HepG2 (cell line): ENCODE results near the gene PAK2. TPM values are rescaled to one million over a fixed set of nuclear protein-coding genes. Genes with fewer than 3 reads are reported as not detected.

Experiments
- ATF6 ChIP-seq: sonication (generic); formaldehyde crosslinking; conservative IDR thresholded peaks from 2 replicates; pipeline ENCODE4 v1.4.0; 2020; ENCODE audit warnings: missing genetic modification reagents
- ATF7-NPFF ChIP-seq: sonication (generic); formaldehyde crosslinking; IDR thresholded peaks from 2 replicates; pipeline ENCODE4 v1.8.1; 2023; ENCODE audit warnings: mild to moderate bottlenecking, low read depth, missing genetic modification reagents, moderate library complexity
- ERF ChIP-seq: IDR thresholded peaks from 2 replicates; pipeline ENCODE4 v1.6.1; 2018; ENCODE audit warnings: missing biosample characterization, missing genetic modification reagents
- FOXM1 ChIP-seq: sonication (generic); formaldehyde crosslinking; IDR thresholded peaks from 2 replicates; pipeline ENCODE4 v1.5.0; 2020; ENCODE audit warnings: missing genetic modification reagents
- GZF1 ChIP-seq: sonication (generic); formaldehyde crosslinking; IDR thresholded peaks from 2 replicates; pipeline ENCODE4 v1.5.1; 2020; ENCODE audit warnings: mild to moderate bottlenecking, missing genetic modification reagents
- HHEX ChIP-seq: IDR thresholded peaks from 2 replicates; pipeline ENCODE4 v1.6.1; 2016; ENCODE audit warnings: control low read depth
- KAT8 ChIP-seq: IDR thresholded peaks from 2 replicates; pipeline ENCODE4 v1.6.1; 2016; ENCODE audit warnings: missing genetic modification reagents, missing compliant biosample characterization
- MTA1 ChIP-seq: sonication (generic); formaldehyde crosslinking; IDR thresholded peaks from 2 replicates; pipeline ENCODE4 v1.4.0; 2020; ENCODE audit warnings: missing genetic modification reagents, mild to moderate bottlenecking, borderline replicate concordance
- NFE2L2 ChIP-seq: fragments of 150-350 bp; IDR thresholded peaks from 2 replicates; pipeline ENCODE4 v1.6.1; 2014; ENCODE audit warnings: low read length
- PBX3 ChIP-seq: sonication (generic); formaldehyde crosslinking; IDR thresholded peaks from 2 replicates; pipeline ENCODE4 v1.8.1; 2023; ENCODE audit warnings: missing genetic modification reagents, inconsistent platforms, borderline replicate concordance
- PCBP1 ChIP-seq: fragments of 200-400 bp; formaldehyde crosslinking; IDR thresholded peaks from 2 replicates; pipeline ENCODE4 v1.6.1; 2017; ENCODE audit warnings: mild to moderate bottlenecking, low read depth, low read length, borderline replicate concordance
- PHF20 ChIP-seq: sonication (generic); formaldehyde crosslinking; IDR thresholded peaks from 2 replicates; pipeline ENCODE4 v1.5.0; 2020; ENCODE audit warnings: mild to moderate bottlenecking, missing genetic modification reagents
- SOX13 ChIP-seq, 3 experiments: fragments of 450-650 bp in 1 of 3; sonication (generic) in 1 of 3; formaldehyde crosslinking in 1 of 3; IDR thresholded peaks in 2 of 3; conservative IDR thresholded peaks in 1 of 3; 2 replicates each; pipeline versions ENCODE4 v1.5.0 to v1.6.1; 2016 to 2020; ENCODE audit warnings: antibody characterized with exemption in 1 of 3, mild to moderate bottlenecking in 1 of 3, missing compliant biosample characterization in 1 of 3, missing genetic modification reagents in 1 of 3, moderate library complexity in 1 of 3
- SRY ChIP-seq: sonication (generic); formaldehyde crosslinking; IDR thresholded peaks from 2 replicates; pipeline ENCODE4 v1.8.0; 2022; ENCODE audit warnings: mild to moderate bottlenecking, missing genetic modification reagents
- STAT5B ChIP-seq: sonication (generic); formaldehyde crosslinking; IDR thresholded peaks from 2 replicates; pipeline ENCODE4 v1.4.0; 2020; ENCODE audit warnings: missing genetic modification reagents
- TAF1 ChIP-seq: sonication (generic); formaldehyde crosslinking; IDR thresholded peaks from 2 replicates; pipeline ENCODE4 v1.4.0; 2020; ENCODE audit warnings: missing genetic modification reagents
- ZBTB7B ChIP-seq: sonication (generic); formaldehyde crosslinking; IDR thresholded peaks from 2 replicates; pipeline ENCODE4 v1.4.0; 2020; ENCODE audit warnings: missing genetic modification reagents
- ZFP41 ChIP-seq: sonication (generic); formaldehyde crosslinking; IDR thresholded peaks from 2 replicates; pipeline ENCODE4 v1.4.0; 2020; ENCODE audit warnings: mild to moderate bottlenecking, missing genetic modification reagents, borderline replicate concordance
- ZMYM4 ChIP-seq: sonication (generic); formaldehyde crosslinking; IDR thresholded peaks from 2 replicates; pipeline ENCODE4 v1.8.1; 2023; ENCODE audit warnings: mild to moderate bottlenecking, missing genetic modification reagents
- ZNF292 ChIP-seq: sonication (generic); formaldehyde crosslinking; IDR thresholded peaks from 2 replicates; pipeline ENCODE4 v1.8.1; 2022; ENCODE audit warnings: mild to moderate bottlenecking, low read depth, missing genetic modification reagents, borderline replicate concordance
- ZNF383 ChIP-seq: sonication (generic); formaldehyde crosslinking; IDR thresholded peaks from 2 replicates; pipeline ENCODE4 v1.4.0; 2020; ENCODE audit warnings: missing genetic modification reagents, mild to moderate bottlenecking, borderline replicate concordance
- ZNF512B ChIP-seq: sonication (generic); formaldehyde crosslinking; IDR thresholded peaks from 2 replicates; pipeline ENCODE4 v1.5.1; 2020; ENCODE audit warnings: missing genetic modification reagents, mild to moderate bottlenecking, borderline replicate concordance
- ZNF761 ChIP-seq: sonication (generic); formaldehyde crosslinking; conservative IDR thresholded peaks from 2 replicates; pipeline ENCODE4 v1.4.0; 2020; ENCODE audit warnings: mild to moderate bottlenecking, missing genetic modification reagents
- ZSCAN12 ChIP-seq: sonication (generic); formaldehyde crosslinking; IDR thresholded peaks from 2 replicates; pipeline ENCODE4 v1.9.0; 2021; ENCODE audit warnings: mild to moderate bottlenecking, missing genetic modification reagents
- ZSCAN29 ChIP-seq: sonication (generic); formaldehyde crosslinking; conservative IDR thresholded peaks from 2 replicates; pipeline ENCODE4 v1.4.0; 2020; ENCODE audit warnings: mild to moderate bottlenecking, missing genetic modification reagents
- polyA plus RNA-seq, 8 experiments: library from polyadenylated mRNA; depleted of rRNA in 3 of 8; stranded (reverse) in 7 of 8; unstranded in 1 of 8; fragments of >200 nt; fragmentation: Illumina TruSeq in 4 of 8; extraction: Trizol in 4 of 8; gene quantifications; 2 replicates each; pipeline versions ENCODE4 v1.2.1 to v1.2.3, GENCODE V29; 2011 to 2016; ENCODE audit warnings: low read depth in 4 of 8, missing spikeins in 1 of 8, mixed read lengths in 1 of 8; ENCODE audit not compliant: insufficient read depth in 1 of 8
- total RNA-seq, 5 experiments: library from RNA; depleted of rRNA; stranded (reverse); fragments of >200 nt; fragmentation: Illumina TruSeq; extraction: Trizol; gene quantifications; 2 replicates each; pipeline ENCODE4 v1.2.3, GENCODE V29; 2016; ENCODE audit warnings: low read depth in 1 of 5

Gene PAK2
- total and polyA plus RNA-seq, 2 of the 13 experiments (the other 11 are each of a cell fraction or from before 2014, with no cell fraction given) = 23.0 to 24.7 TPM

- no peak for TF ChIP-seq FOXM1 (CRISPR knock-in tag)
- no peak for TF ChIP-seq ZFP41 (CRISPR knock-in tag)
- TF ChIP-seq PBX3 (CRISPR knock-in tag) = peak; percentile 53; the same call in 1 of the 2 replicates
- no peak for TF ChIP-seq GZF1
- TF ChIP-seq TAF1 (CRISPR knock-in tag) = no peak
- TF ChIP-seq ATF6 (CRISPR knock-in tag) = no peak
- TF ChIP-seq PHF20 (CRISPR knock-in tag) = no peak
- TF ChIP-seq ZSCAN12 (CRISPR knock-in tag) = 0 out of 2 replicates have a peak, but pooled peaks have one; percentile 33
- TF ChIP-seq ZNF292 (CRISPR knock-in tag) = 0 out of 2 replicates have a peak, but pooled peaks have one; percentile 21
- TF ChIP-seq ATF7-NPFF (CRISPR knock-in tag) = peak; percentile 73; the same call in 1 of the 2 replicates
- TF ChIP-seq ZMYM4 (CRISPR knock-in tag) = 0 out of 2 replicates have a peak, but pooled peaks have one; percentile 5
- peak; percentile 22; the same call in 1 of the 2 replicates for TF ChIP-seq ZNF761
- TF ChIP-seq NFE2L2 = no peak
- no peak for TF ChIP-seq PCBP1
- no peak for TF ChIP-seq HHEX
- no peak for TF ChIP-seq ZSCAN29 (CRISPR knock-in tag)
- no peak for TF ChIP-seq STAT5B
- TF ChIP-seq ERF = no peak
- no peak for TF ChIP-seq MTA1 (CRISPR knock-in tag)
- 0 out of 2 replicates have a peak, but pooled peaks have one; percentile 66 for TF ChIP-seq ZNF512B (CRISPR knock-in tag)
- peak; percentile 51; the same call in 1 of the 2 replicates for TF ChIP-seq ZBTB7B (CRISPR knock-in tag)
- peak; percentile 44; the same call in 1 of the 2 replicates for TF ChIP-seq KAT8 (CRISPR knock-in tag)
- no peak for TF ChIP-seq SOX13 (IDR thresholded peaks at IDR 0.05)
- TF ChIP-seq SOX13 (CRISPR knock-in tag; conservative IDR thresholded peaks at IDR 0.05 in 1 of 2, IDR thresholded peaks at IDR 0.05 in 1 of 2) = no peak
- TF ChIP-seq SRY (CRISPR knock-in tag) = 0 out of 2 replicates have a peak, but pooled peaks have one; percentile 45
- TF ChIP-seq ZNF383 (CRISPR knock-in tag) = no peak
Observed at GRCh38 chr3:196711838-196712513, 27.7 kb upstream of the PAK2 start, which contains the start of the genes CEP19 and PIGX (continued).
